Measurements from ENCODE around the gene PCARE.
A peak's percentile ranks its signal among the peaks of the same experiment; 100 is the strongest.

Gene PCARE

GRCh38 chr2:29015701-29016470, 58.4 kb downstream of the PCARE start:
- H3K4me1 ChIP-seq (ENCODE audit: control insufficient read depth, insufficient read depth, low read length), result no peaks in the 10 kb centered on the region
- POLR2A ChIA-PET, result no interaction called here
- CTCF ChIA-PET, result interaction anchor here (0.6 to 0.7 kb wide), 2 partner anchors 11 to 186 kb away, joined by 3 to 5 read pairs; no protein-coding TSS in a partner anchor

GRCh38 chr2:29014811-29015421, 59.4 kb downstream of the PCARE start:
- H3K36me3 ChIP-seq (ENCODE audit: control insufficient read depth in 2 of 2, insufficient read depth in 1 of 2, low read length in 2 of 2), result no peaks in the 10 kb centered on the region
- H3K27ac ChIP-seq (ENCODE audit: extremely low read depth, low read depth, low read length), result no peak overlapping the region
- no peaks in the 10 kb centered on the region for H3K9me3 ChIP-seq (ENCODE audit: control insufficient read depth, insufficient read depth, low read depth, low read length)
- 0 out of 2 replicates have a peak, but pooled peaks have one; percentile 11 for TF ChIP-seq ZIC2 (tag by site-specific recombination; IDR thresholded peaks at IDR 0.05)
- TF ChIP-seq ZBTB17 (tag by site-specific recombination; IDR thresholded peaks at IDR 0.05), result peak; percentile 86
- no peak for TF ChIP-seq ZBTB8A (tag by site-specific recombination; IDR thresholded peaks at IDR 0.05)
- ChIA-PET CTCF (no interaction called here), POLR2A (no interaction called here)
- H3K4me3 ChIP-seq (ENCODE audit: low read depth, low read length), result no peak overlapping the region
- no peaks in the 10 kb centered on the region for H3K4me1 ChIP-seq (ENCODE audit: control insufficient read depth, insufficient read depth, low read length)

More at GRCh38 chr2:29015701-29016470, 58.4 kb downstream of the PCARE start:
- Histone ChIP-seq H3K9me3 (ENCODE audit: control insufficient read depth, insufficient read depth, low read depth, low read length) (no peaks in the 10 kb centered on the region), H3K36me3 (ENCODE audit: control insufficient read depth in 2 of 2, insufficient read depth in 1 of 2, low read length in 2 of 2) (no peaks in the 10 kb centered on the region), H3K4me3 (ENCODE audit: low read depth, low read length) (no peak overlapping the region), H3K27ac (ENCODE audit: extremely low read depth, low read depth, low read length) (no peak overlapping the region)
- TF ChIP-seq ZNF510 (tag by site-specific recombination; IDR thresholded peaks at IDR 0.05; ENCODE audit: insufficient replicate concordance), result no peak
- TF ChIP-seq SP7 (tag by site-specific recombination; IDR thresholded peaks at IDR 0.05), result no peak
- TF ChIP-seq, protein P1, sequence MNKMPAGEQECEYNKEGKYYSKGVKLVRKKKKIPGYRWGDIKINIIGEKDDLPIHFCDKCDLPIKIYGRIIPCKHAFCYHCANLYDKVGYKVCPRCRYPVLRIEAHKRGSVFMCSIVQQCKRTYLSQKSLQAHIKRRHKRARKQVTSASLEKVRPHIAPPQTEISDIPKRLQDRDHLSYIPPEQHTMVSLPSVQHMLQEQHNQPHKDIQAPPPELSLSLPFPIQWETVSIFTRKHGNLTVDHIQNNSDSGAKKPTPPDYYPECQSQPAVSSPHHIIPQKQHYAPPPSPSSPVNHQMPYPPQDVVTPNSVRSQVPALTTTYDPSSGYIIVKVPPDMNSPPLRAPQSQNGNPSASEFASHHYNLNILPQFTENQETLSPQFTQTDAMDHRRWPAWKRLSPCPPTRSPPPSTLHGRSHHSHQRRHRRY (tag by site-specific recombination; IDR thresholded peaks at IDR 0.05), result no peak

DNA sequence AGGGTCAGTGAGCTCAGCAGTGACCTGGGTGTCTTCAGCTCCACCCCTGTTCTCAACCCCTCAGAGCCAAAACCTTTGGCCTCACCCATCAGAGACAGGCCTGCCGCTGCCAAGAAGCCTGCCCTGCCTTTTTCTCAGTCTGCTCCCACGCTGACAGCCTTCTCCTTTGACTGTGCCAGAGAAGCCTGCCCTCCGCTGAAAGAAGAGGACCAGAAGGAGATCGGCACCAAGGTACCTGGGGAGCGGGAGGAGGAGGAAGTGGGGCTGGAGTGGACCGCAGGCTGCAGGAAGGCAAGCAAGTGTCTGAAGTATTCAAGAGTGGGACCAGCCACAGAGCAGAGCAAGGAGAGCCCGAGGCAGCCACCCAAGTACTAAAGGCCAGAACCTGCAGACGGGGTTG, 60.0 kb downstream of the PCARE start:
- CTCF ChIA-PET, result no interaction called here
- Histone ChIP-seq H3K27ac (ENCODE audit: extremely low read depth, low read depth, low read length) (no peak overlapping the region), H3K4me1 (ENCODE audit: control insufficient read depth, insufficient read depth, low read length) (no peaks in the 10 kb centered on the region), H3K36me3 (ENCODE audit: control insufficient read depth in 2 of 2, insufficient read depth in 1 of 2, low read length in 2 of 2) (no peaks in the 10 kb centered on the region), H3K9me3 (ENCODE audit: control insufficient read depth, insufficient read depth, low read depth, low read length) (no peaks in the 10 kb centered on the region), H3K4me3 (ENCODE audit: low read depth, low read length) (no peak overlapping the region)
- POLR2A ChIA-PET, result no interaction called here
- TF ChIP-seq YY1 (tag by site-specific recombination; IDR thresholded peaks at IDR 0.05) (no peak), ZNF76 (tag by site-specific recombination; IDR thresholded peaks at IDR 0.05; ENCODE audit: borderline replicate concordance, low read depth) (no peak), ZNF560 (tag by site-specific recombination; IDR thresholded peaks at IDR 0.05; ENCODE audit: borderline replicate concordance) (no peak), OVOL3 (tag by site-specific recombination; IDR thresholded peaks at IDR 0.05) (no peak), ZNF350 (tag by site-specific recombination; IDR thresholded peaks at IDR 0.05) (no peak), ZNF140 (tag by site-specific recombination; IDR thresholded peaks at IDR 0.05) (no peak), ZFP37 (tag by site-specific recombination; IDR thresholded peaks at IDR 0.05) (no peak), BCL6B (tag by site-specific recombination; IDR thresholded peaks at IDR 0.05) (no peak), ZNF324 (tag by site-specific recombination; IDR thresholded peaks at IDR 0.05) (no peak), ZNF266 (tag by site-specific recombination; IDR thresholded peaks at IDR 0.05; ENCODE audit: low read depth) (no peak), ZNF629 (tag by site-specific recombination; IDR thresholded peaks at IDR 0.05) (no peak), GLI4 (tag by site-specific recombination; IDR thresholded peaks at IDR 0.05) (no peak), SALL2 (tag by site-specific recombination; IDR thresholded peaks at IDR 0.05; ENCODE audit: borderline replicate concordance) (no peak), ZNF704 (tag by site-specific recombination; IDR thresholded peaks at IDR 0.05) (no peak), ZNF223 (tag by site-specific recombination; IDR thresholded peaks at IDR 0.05) (no peak), KLF16 (tag by site-specific recombination; IDR thresholded peaks at IDR 0.05) (no peak), HIC1 (tag by site-specific recombination; IDR thresholded peaks at IDR 0.05) (no peak), ATF2 (tag by site-specific recombination; IDR thresholded peaks at IDR 0.05; ENCODE audit: low read depth) (no peak)

Data from HEK293 (cell line).